Skeletal muscle tissue (tissue), 4 donors: ENCODE results near the gene ZSCAN9. TPM values are rescaled to one million over a fixed set of nuclear protein-coding genes. Genes with fewer than 3 reads are reported as not detected.

Source experiments
- H3K27ac ChIP-seq: one replicate; pipeline ENCODE4 v1.7.0; 2013; ENCODE audit warnings: mild to moderate bottlenecking, low read depth, low read length, inconsistent platforms
- H3K27me3 ChIP-seq, 3 donors: one replicate each; pipeline ENCODE4 v1.7.0; 2013; ENCODE audit warnings: low read length in 3 of 3; ENCODE audit not compliant: control insufficient read depth in 3 of 3, insufficient read depth in 3 of 3
- H3K36me3 ChIP-seq, 3 donors: one replicate each; pipeline ENCODE4 v1.7.0; 2013; ENCODE audit warnings: low read length in 3 of 3; ENCODE audit not compliant: control insufficient read depth in 3 of 3, insufficient read depth in 3 of 3
- H3K4me1 ChIP-seq, 3 donors: one replicate each; pipeline ENCODE4 v1.7.0; 2013; ENCODE audit warnings: low read length in 3 of 3, mild to moderate bottlenecking in 3 of 3; ENCODE audit not compliant: control insufficient read depth in 3 of 3, insufficient read depth in 3 of 3
- H3K4me3 ChIP-seq, 3 donors: one replicate each; pipeline ENCODE4 v1.7.0; 2013; ENCODE audit warnings: low read length in 3 of 3
- H3K9ac ChIP-seq, 3 donors: one replicate each; pipeline ENCODE4 v1.7.0; 2013; ENCODE audit warnings: low read length in 3 of 3, mild to moderate bottlenecking in 3 of 3, moderate library complexity in 2 of 3, low read depth in 1 of 3
- H3K9me3 ChIP-seq, 3 donors: one replicate each; pipeline ENCODE4 v1.7.0; 2013; ENCODE audit warnings: low read length in 3 of 3; ENCODE audit not compliant: control insufficient read depth in 3 of 3
- total RNA-seq: library from RNA; depleted of rRNA; stranded (reverse); fragments of >200 nt; gene quantifications from one replicate; pipeline ENCODE4 v1.2.3, GENCODE V29; 2014
- donor health status: Osteomylitis.

The ZSCAN9 gene
- 18.8 TPM for total RNA-seq

- no peaks in the 10 kb centered on the region for H3K9me3 ChIP-seq
- peak within 1 kb of the TSS; percentile 9 for H3K27ac ChIP-seq
- H3K4me1 ChIP-seq = peaks cover 5 to 12% (median 7%) of the 10 kb centered on the region in 3 donors
- peaks cover 19 to 28% (median 26%) of the 10 kb centered on the region in 3 donors for H3K36me3 ChIP-seq
- H3K27me3 ChIP-seq = peaks cover 0 to 9% (median 6%) of the 10 kb centered on the region in 3 donors
- peak within 1 kb of the TSS; percentile 67 to 82 (median 81) for H3K9ac ChIP-seq
- H3K4me3 ChIP-seq = peak within 1 kb of the TSS; percentile 74 to 98 (median 84)
Measured at GRCh38 chr6:28225056-28225834, at the start of gene ZSCAN9. Gene ZSCAN9 (plus strand): TSS chr6:28225275. CDS start chr6:28227085, 1,810 bp downstream.

- H3K4me1 ChIP-seq = no peaks in the 10 kb centered on the region
- no peak overlapping the region for H3K27ac ChIP-seq
- H3K27me3 ChIP-seq = no peaks in the 10 kb centered on the region
- H3K9ac ChIP-seq = no peak overlapping the region
- H3K4me3 ChIP-seq = no peak overlapping the region
- peaks cover under 1 to 3% (median under 1%) of the 10 kb centered on the region in 3 donors for H3K36me3 ChIP-seq
- peaks cover 0 to 2% (median 0%) of the 10 kb centered on the region in 3 donors for H3K9me3 ChIP-seq
Measured at GRCh38 chr6:28176373-28176772, 48.7 kb upstream of the ZSCAN9 start.

- no peaks in the 10 kb centered on the region for H3K36me3 ChIP-seq
- H3K4me1 ChIP-seq = no peaks in the 10 kb centered on the region
- H3K4me3 ChIP-seq = no peak overlapping the region
- H3K27me3 ChIP-seq = no peaks in the 10 kb centered on the region
- no peak overlapping the region for H3K9ac ChIP-seq
- H3K9me3 ChIP-seq = peaks cover 2 to 6% (median 5%) of the 10 kb centered on the region in 3 donors
- H3K27ac ChIP-seq = no peak overlapping the region
Measured at GRCh38 chr6:28182255-28182654, 42.8 kb upstream of the ZSCAN9 start.

- Histone ChIP-seq H3K27ac (no peak overlapping the region), H3K36me3 (no peaks in the 10 kb centered on the region), H3K4me1 (no peaks in the 10 kb centered on the region), H3K9me3 (peaks cover 8 to 33% (median 14%) of the 10 kb centered on the region in 3 donors), H3K4me3 (peak overlapping the region in 1 of 3 donors; percentile 14), H3K9ac (no peak overlapping the region), H3K27me3 (no peaks in the 10 kb centered on the region)
Measured at GRCh38 chr6:28188111-28188979, 36.7 kb upstream of the ZSCAN9 start.

GRCh38 chr6:28200020-28200419, 25.1 kb upstream of the ZSCAN9 start:
- H3K9me3 ChIP-seq = peaks cover 0 to 9% (median 2%) of the 10 kb centered on the region in 3 donors
- peaks cover 3 to 9% (median 6%) of the 10 kb centered on the region in 3 donors for H3K27me3 ChIP-seq
- no peak overlapping the region for H3K27ac ChIP-seq
- H3K9ac ChIP-seq = no peak overlapping the region
- no peak overlapping the region for H3K4me3 ChIP-seq
- H3K4me1 ChIP-seq = no peaks in the 10 kb centered on the region
- no peaks in the 10 kb centered on the region for H3K36me3 ChIP-seq

GRCh38 chr6:28203201-28203600, 21.9 kb upstream of the ZSCAN9 start:
- Histone ChIP-seq H3K27me3 (peaks cover 19 to 30% (median 28%) of the 10 kb centered on the region in 3 donors), H3K9me3 (peaks cover 0 to 3% (median 2%) of the 10 kb centered on the region in 3 donors), H3K27ac (no peak overlapping the region), H3K4me3 (no peak overlapping the region), H3K4me1 (peaks cover 10 to 11% (median 11%) of the 10 kb centered on the region in 3 donors), H3K9ac (no peak overlapping the region), H3K36me3 (no peaks in the 10 kb centered on the region)

- Histone ChIP-seq H3K4me3 (no peak overlapping the region), H3K4me1 (peaks cover 14 to 18% (median 16%) of the 10 kb centered on the region in 3 donors), H3K36me3 (no peaks in the 10 kb centered on the region), H3K9ac (no peak overlapping the region), H3K9me3 (peaks cover 0 to 5% (median 2%) of the 10 kb centered on the region in 3 donors), H3K27me3 (peaks cover 36 to 48% (median 47%) of the 10 kb centered on the region in 3 donors), H3K27ac (no peak overlapping the region)
Measured at GRCh38 chr6:28205879-28206278, 19.2 kb upstream of the ZSCAN9 start.

GRCh38 chr6:28206527-28206926, 18.5 kb upstream of the ZSCAN9 start:
- Histone ChIP-seq H3K27ac (no peak overlapping the region), H3K27me3 (peaks cover 36 to 51% (median 48%) of the 10 kb centered on the region in 3 donors), H3K36me3 (no peaks in the 10 kb centered on the region), H3K4me1 (peaks cover 14 to 18% (median 16%) of the 10 kb centered on the region in 3 donors), H3K4me3 (no peak overlapping the region), H3K9me3 (peaks cover 0 to 5% (median 2%) of the 10 kb centered on the region in 3 donors), H3K9ac (no peak overlapping the region)

- Histone ChIP-seq H3K9me3 (peaks cover 0 to 5% (median 2%) of the 10 kb centered on the region in 3 donors), H3K4me3 (peak overlapping the region; percentile 47 to 70 (median 67)), H3K27ac (no peak overlapping the region), H3K4me1 (peaks cover 15 to 19% (median 16%) of the 10 kb centered on the region in 3 donors), H3K36me3 (no peaks in the 10 kb centered on the region), H3K9ac (no peak overlapping the region), H3K27me3 (peaks cover 40 to 54% (median 50%) of the 10 kb centered on the region in 3 donors)
Measured at GRCh38 chr6:28206928-28207509, 18.1 kb upstream of the ZSCAN9 start.
